Type B pancreatic cell (in vitro differentiated cells): ENCODE results near the gene KCTD2. TPM values are rescaled to one million over a fixed set of nuclear protein-coding genes. Genes with fewer than 3 reads are reported as not detected.

Experiments used
- DNase-seq: peaks from one replicate; pipeline ENCODE4 v3.0.0; 2021; ENCODE audit warnings: mixed read lengths; ENCODE audit not compliant: unreplicated experiment; ENCODE audit errors: extremely low spot score
- H3K27ac Mint-ChIP-seq: 2 replicates; pipeline ENCODE4 v1.8.0; 2021; ENCODE audit warnings: mild to moderate bottlenecking, mixed read lengths
- H3K27me3 Mint-ChIP-seq: 2 replicates; pipeline ENCODE4 v1.8.0; 2021; ENCODE audit warnings: mixed read lengths
- H3K36me3 Mint-ChIP-seq: 2 replicates; pipeline ENCODE4 v1.8.0; 2021; ENCODE audit warnings: mixed read lengths
- H3K4me1 Mint-ChIP-seq: one replicate; pipeline ENCODE4 v1.8.0; 2021; ENCODE audit warnings: mixed read lengths; ENCODE audit not compliant: unreplicated experiment
- H3K4me3 Mint-ChIP-seq: 2 replicates; pipeline ENCODE4 v1.8.0; 2021; ENCODE audit warnings: mild to moderate bottlenecking, mixed read lengths
- H3K9me3 Mint-ChIP-seq: 2 replicates; pipeline ENCODE4 v1.8.0; 2021; ENCODE audit warnings: mixed read lengths
- total RNA-seq: library from RNA; stranded (reverse); gene quantifications from 2 replicates; pipeline ENCODE4 v1.2.1, GENCODE V29; 2021; ENCODE audit warnings: low replicate concordance
- TF ChIP-seq, protein P1 (sequence below): fragments of 200-600 bp; sonication (generic); conservative IDR thresholded peaks from 2 replicates; pipeline ENCODE4 v1.5.0; 2021; ENCODE audit warnings: antibody characterized with exemption, mild to moderate bottlenecking

Gene KCTD2
- total RNA-seq, 1 donor from 2014 or later, result 26.1 TPM

DNA sequence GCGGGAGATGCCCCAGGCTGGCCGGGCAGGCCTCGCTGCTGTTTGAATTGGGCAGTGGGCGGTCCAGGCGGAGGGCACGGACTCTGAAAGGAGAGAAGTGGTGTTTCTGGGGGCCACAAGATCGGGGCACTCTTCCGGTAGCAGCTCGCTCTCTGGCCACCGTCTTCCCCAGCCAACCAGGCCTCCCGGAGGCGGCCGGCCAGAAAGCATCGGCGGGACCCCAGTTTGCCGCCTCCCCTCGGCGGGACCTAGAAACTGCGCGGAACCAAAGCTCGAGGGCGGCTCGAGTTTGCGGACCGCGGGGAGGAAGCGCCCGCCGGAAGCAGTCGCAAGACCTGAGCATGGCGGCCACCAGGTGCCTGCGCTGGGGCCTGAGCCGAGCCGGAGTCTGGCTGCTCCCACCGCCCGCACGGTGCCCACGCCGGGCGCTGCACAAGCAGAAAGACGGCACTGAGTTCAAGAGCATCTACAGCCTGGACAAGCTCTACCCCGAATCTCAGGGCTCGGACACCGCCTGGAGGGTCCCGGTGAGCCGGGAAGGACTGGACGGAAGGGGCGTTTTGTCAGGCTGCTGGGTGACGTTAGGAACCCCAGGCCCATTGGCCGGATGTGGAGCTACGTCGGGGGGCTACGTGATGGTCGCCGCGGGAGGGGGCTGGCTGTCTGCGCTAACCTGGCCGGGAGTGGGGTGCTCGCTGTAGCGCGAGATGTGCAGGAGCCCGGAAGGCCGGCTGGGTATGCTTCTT is 34.5 kb upstream of the KCTD2 start, which contains the start of gene MRPL58:
TSS of gene MRPL58 (plus strand) at position 325 of the 746 bp plus-strand sequence. CDS start at position 342, 17 bp downstream.
- H3K27ac Mint-ChIP-seq, result peak within 1 kb of the TSS; percentile 91
- H3K4me3 Mint-ChIP-seq, result peak within 1 kb of the TSS; percentile 94
- peaks cover 8% of the 10 kb centered on the region for H3K36me3 Mint-ChIP-seq
- H3K4me1 Mint-ChIP-seq, result peaks cover 22% of the 10 kb centered on the region
- DNase-seq, result peak; percentile 90
- H3K27me3 Mint-ChIP-seq, result no peaks in the 10 kb centered on the region
- TF ChIP-seq, protein P1, sequence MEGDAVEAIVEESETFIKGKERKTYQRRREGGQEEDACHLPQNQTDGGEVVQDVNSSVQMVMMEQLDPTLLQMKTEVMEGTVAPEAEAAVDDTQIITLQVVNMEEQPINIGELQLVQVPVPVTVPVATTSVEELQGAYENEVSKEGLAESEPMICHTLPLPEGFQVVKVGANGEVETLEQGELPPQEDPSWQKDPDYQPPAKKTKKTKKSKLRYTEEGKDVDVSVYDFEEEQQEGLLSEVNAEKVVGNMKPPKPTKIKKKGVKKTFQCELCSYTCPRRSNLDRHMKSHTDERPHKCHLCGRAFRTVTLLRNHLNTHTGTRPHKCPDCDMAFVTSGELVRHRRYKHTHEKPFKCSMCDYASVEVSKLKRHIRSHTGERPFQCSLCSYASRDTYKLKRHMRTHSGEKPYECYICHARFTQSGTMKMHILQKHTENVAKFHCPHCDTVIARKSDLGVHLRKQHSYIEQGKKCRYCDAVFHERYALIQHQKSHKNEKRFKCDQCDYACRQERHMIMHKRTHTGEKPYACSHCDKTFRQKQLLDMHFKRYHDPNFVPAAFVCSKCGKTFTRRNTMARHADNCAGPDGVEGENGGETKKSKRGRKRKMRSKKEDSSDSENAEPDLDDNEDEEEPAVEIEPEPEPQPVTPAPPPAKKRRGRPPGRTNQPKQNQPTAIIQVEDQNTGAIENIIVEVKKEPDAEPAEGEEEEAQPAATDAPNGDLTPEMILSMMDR, result peak; percentile 73
- no peaks in the 10 kb centered on the region for H3K9me3 Mint-ChIP-seq

- H3K27ac Mint-ChIP-seq, result peak overlapping the region; percentile 19
- TF ChIP-seq, protein P1, result no peak
- no peaks in the 10 kb centered on the region for H3K27me3 Mint-ChIP-seq
- H3K9me3 Mint-ChIP-seq, result no peaks in the 10 kb centered on the region
- H3K4me1 Mint-ChIP-seq, result peaks cover 22% of the 10 kb centered on the region
- peaks cover 11% of the 10 kb centered on the region for H3K36me3 Mint-ChIP-seq
- H3K4me3 Mint-ChIP-seq, result peak overlapping the region; percentile 94
- DNase-seq, result no peak
Observed at GRCh38 chr17:75013092-75013559, 33.9 kb upstream of the KCTD2 start.

GRCh38 chr17:75019146-75019545 is 27.9 kb upstream of the KCTD2 start:
- DNase-seq, result no peak
- Mint-ChIP-seq H3K9me3 (no peaks in the 10 kb centered on the region), H3K27me3 (no peaks in the 10 kb centered on the region), H3K27ac (peak overlapping the region; percentile 85), H3K4me3 (no peak overlapping the region), H3K36me3 (peaks cover 17% of the 10 kb centered on the region), H3K4me1 (no peaks in the 10 kb centered on the region)
- TF ChIP-seq, protein P1, result no peak

- Mint-ChIP-seq H3K27me3 (no peaks in the 10 kb centered on the region), H3K4me3 (no peak overlapping the region), H3K36me3 (peaks cover 17% of the 10 kb centered on the region), H3K27ac (peak overlapping the region; percentile 85), H3K9me3 (no peaks in the 10 kb centered on the region), H3K4me1 (no peaks in the 10 kb centered on the region)
- TF ChIP-seq, protein P1, result no peak
- DNase-seq, result no peak
Observed at GRCh38 chr17:75019710-75020109, 27.3 kb upstream of the KCTD2 start.

- DNase-seq, result no peak
- Mint-ChIP-seq H3K4me1 (no peaks in the 10 kb centered on the region), H3K9me3 (no peaks in the 10 kb centered on the region), H3K27me3 (no peaks in the 10 kb centered on the region), H3K27ac (peak overlapping the region; percentile 85), H3K36me3 (peaks cover 13% of the 10 kb centered on the region), H3K4me3 (peak overlapping the region; percentile 76)
- TF ChIP-seq, protein P1, result no peak
Observed at GRCh38 chr17:75020331-75021110, 26.5 kb upstream of the KCTD2 start.
